HepG2 (cell line): Measurements from ENCODE around the gene EIF4H.

Experiments
- E2F1 ChIP-seq: sonication (generic); formaldehyde crosslinking; IDR thresholded peaks from 2 replicates; pipeline ENCODE4 v1.5.0; 2020; ENCODE audit warnings: missing genetic modification reagents
- MAFK ChIP-seq, 2 experiments: IDR thresholded peaks in 1 of 2; conservative IDR thresholded peaks in 1 of 2; 2 replicates each; pipeline ENCODE4 v1.6.1; 2011; ENCODE audit warnings: improper control_type of control experiment in 2 of 2, low read length in 2 of 2
- SMARCC2 ChIP-seq: fragments of 450-650 bp; IDR thresholded peaks from 2 replicates; pipeline ENCODE4 v1.6.1; 2017; ENCODE audit warnings: antibody characterized with exemption, mild to moderate bottlenecking

DNA sequence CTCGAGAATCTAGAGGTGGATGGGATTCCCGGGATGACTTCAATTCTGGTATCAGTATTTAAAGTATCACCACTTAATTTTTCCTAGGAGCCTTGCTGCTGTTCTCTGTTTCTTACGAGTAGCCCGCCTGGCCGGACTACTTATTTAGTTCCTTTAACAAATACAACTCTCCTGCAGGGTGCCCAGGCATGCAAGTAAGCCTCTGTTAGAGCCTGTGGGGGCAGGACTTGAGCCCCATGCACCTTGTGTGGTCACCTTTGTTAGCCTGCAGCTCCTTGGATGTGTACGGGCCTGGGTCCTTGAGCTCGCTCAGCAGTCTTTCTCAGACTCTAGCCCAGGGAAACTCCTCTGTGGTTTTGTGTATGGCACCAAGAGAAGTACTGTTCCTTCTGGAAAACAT, 16.1 kb downstream of the EIF4H start:
- TF ChIP-seq MAFK (conservative IDR thresholded peaks at IDR 0.05 in 1 of 2, IDR thresholded peaks at IDR 0.05 in 1 of 2; ENCODE audit: low read length in 2 of 2) (no peak), E2F1 (no peak), SMARCC2 (no peak)
